GM23338 (cell line): ENCODE data around the gene CHCHD5.

Source experiments
- CREB1 ChIP-seq: fragments of 250-450 bp; sonication (Bioruptor Pico); IDR thresholded peaks from 2 replicates; pipeline ENCODE4 v1.5.0; 2020; ENCODE audit warnings: low read depth, mild to moderate bottlenecking, moderate library complexity
- CTCF ChIP-seq, 2 experiments: fragments of 200-600 bp in 1 of 2; sonication (generic) in 1 of 2; conservative IDR thresholded peaks; 2 replicates each; pipeline versions ENCODE4 v1.5.1 to v1.6.1; 2016 to 2017; ENCODE audit warnings: antibody characterized with exemption in 2 of 2, low read depth in 2 of 2, mild to moderate bottlenecking in 2 of 2, moderate library complexity in 1 of 2
- ETS1 ChIP-seq: IDR thresholded peaks from 2 replicates; pipeline ENCODE4 v1.6.1; 2016; ENCODE audit warnings: antibody characterized with exemption
- EZH2 ChIP-seq: fragments of 200-600 bp; sonication (generic); IDR thresholded peaks from one replicate; pipeline ENCODE4 v1.8.0; 2017; ENCODE audit warnings: antibody characterized with exemption, mild to moderate bottlenecking, low read depth; ENCODE audit not compliant: unreplicated experiment
- EZH2phosphoT487 ChIP-seq: fragments of 200-600 bp; sonication (generic); IDR thresholded peaks from one replicate; pipeline ENCODE4 v1.8.1; 2018; ENCODE audit warnings: antibody characterized with exemption; ENCODE audit not compliant: unreplicated experiment
- JUNB ChIP-seq: IDR thresholded peaks from one replicate; pipeline ENCODE4 v1.6.1; 2016; ENCODE audit warnings: antibody characterized with exemption; ENCODE audit not compliant: unreplicated experiment
- NANOG ChIP-seq: IDR thresholded peaks from 2 replicates; pipeline ENCODE4 v1.6.1; 2016; ENCODE audit warnings: antibody characterized with exemption, borderline replicate concordance
- POLR2AphosphoS5 ChIP-seq: IDR thresholded peaks from 2 replicates; pipeline ENCODE4 v1.6.1; 2016; ENCODE audit warnings: antibody characterized with exemption, low read depth
- REST ChIP-seq: IDR thresholded peaks from one replicate; pipeline ENCODE4 v1.6.1; 2018; ENCODE audit warnings: antibody characterized with exemption; ENCODE audit not compliant: unreplicated experiment
- STAT1 ChIP-seq: IDR thresholded peaks from one replicate; pipeline ENCODE4 v1.6.1; 2016; ENCODE audit warnings: antibody characterized with exemption; ENCODE audit not compliant: unreplicated experiment
- ZNF114 ChIP-seq: fragments of 250-450 bp; sonication (Bioruptor Pico); IDR thresholded peaks from 2 replicates; pipeline ENCODE4 v1.5.0; 2020; ENCODE audit warnings: mild to moderate bottlenecking, moderate library complexity
- ZNF331 ChIP-seq: fragments of 250-450 bp; sonication (Bioruptor Pico); IDR thresholded peaks from 2 replicates; pipeline ENCODE4 v1.5.0; 2020; ENCODE audit warnings: low read depth, mild to moderate bottlenecking, moderate library complexity
- ZNF462 ChIP-seq: fragments of 250-450 bp; sonication (Bioruptor Pico); IDR thresholded peaks from 2 replicates; pipeline ENCODE4 v1.5.0; 2020; ENCODE audit warnings: mild to moderate bottlenecking, moderate library complexity

GRCh38 chr2:112601754-112602153 lies 17.3 kb downstream of the CHCHD5 start:
- no peak for TF ChIP-seq CTCF (conservative IDR thresholded peaks at IDR 0.05; ENCODE audit: low read depth in 2 of 2)
- no peak for TF ChIP-seq EZH2
- no peak for TF ChIP-seq CREB1 (CRISPR knock-in tag)
- TF ChIP-seq POLR2AphosphoS5: no peak
- TF ChIP-seq EZH2phosphoT487: no peak
- TF ChIP-seq ZNF462 (CRISPR knock-in tag): no peak
- TF ChIP-seq JUNB: no peak
- TF ChIP-seq REST: no peak
- TF ChIP-seq ETS1: no peak
- no peak for TF ChIP-seq STAT1
- no peak for TF ChIP-seq ZNF331
- no peak for TF ChIP-seq ZNF114 (CRISPR knock-in tag)
- no peak for TF ChIP-seq NANOG
